ENCODE measurements around the gene PMCH.
"Not testable (repeated sequence)": the region's sequence is repeated elsewhere in the genome, so short reads cannot be mapped to it uniquely, and the experiment has no call there.

DNA sequence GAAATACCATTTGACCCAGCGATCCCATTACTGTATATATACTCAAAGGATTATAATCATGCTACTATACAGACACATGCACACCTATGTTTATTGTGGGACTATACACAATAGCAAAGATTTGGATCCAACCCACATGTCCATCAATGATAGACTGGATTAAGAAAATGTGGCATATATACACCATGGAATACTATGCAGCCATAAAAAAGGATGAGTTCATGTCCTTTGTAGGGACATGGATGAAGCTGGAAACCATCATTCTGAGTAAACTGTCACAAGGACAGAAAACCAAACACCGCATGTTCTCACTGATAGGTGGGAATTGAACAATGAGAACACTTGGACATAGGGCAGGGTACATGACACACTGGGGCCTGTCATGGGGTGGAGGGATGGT, 43.2 kb upstream of the PMCH start:
- TF ChIP-seq, protein P1, sequence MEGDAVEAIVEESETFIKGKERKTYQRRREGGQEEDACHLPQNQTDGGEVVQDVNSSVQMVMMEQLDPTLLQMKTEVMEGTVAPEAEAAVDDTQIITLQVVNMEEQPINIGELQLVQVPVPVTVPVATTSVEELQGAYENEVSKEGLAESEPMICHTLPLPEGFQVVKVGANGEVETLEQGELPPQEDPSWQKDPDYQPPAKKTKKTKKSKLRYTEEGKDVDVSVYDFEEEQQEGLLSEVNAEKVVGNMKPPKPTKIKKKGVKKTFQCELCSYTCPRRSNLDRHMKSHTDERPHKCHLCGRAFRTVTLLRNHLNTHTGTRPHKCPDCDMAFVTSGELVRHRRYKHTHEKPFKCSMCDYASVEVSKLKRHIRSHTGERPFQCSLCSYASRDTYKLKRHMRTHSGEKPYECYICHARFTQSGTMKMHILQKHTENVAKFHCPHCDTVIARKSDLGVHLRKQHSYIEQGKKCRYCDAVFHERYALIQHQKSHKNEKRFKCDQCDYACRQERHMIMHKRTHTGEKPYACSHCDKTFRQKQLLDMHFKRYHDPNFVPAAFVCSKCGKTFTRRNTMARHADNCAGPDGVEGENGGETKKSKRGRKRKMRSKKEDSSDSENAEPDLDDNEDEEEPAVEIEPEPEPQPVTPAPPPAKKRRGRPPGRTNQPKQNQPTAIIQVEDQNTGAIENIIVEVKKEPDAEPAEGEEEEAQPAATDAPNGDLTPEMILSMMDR (IDR thresholded peaks at IDR 0.05), result not testable (repeated sequence)
- TF ChIP-seq POLR2A (IDR thresholded peaks at IDR 0.05), result not testable (repeated sequence)

All from right lobe of liver (tissue), 4 donors.